A549 (cell line): ENCODE data around the gene MADD. TPM values are rescaled to one million over a fixed set of nuclear protein-coding genes. Genes with fewer than 3 reads are reported as not detected.

Experiments used
- ATAC-seq, 2 experiments: fragments of 200-7000 bp in 1 of 2; fragments of >200 bp in 1 of 2; cut with Nextera tagmentation in 1 of 2; cut with Tn5 transposase in 1 of 2; 3 replicates each; pipeline versions ENCODE4 v1.8.0 to v1.9.1; 2018 to 2020; ENCODE audit warnings: mild to moderate bottlenecking in 1 of 2, moderate library complexity in 1 of 2
- CTCF ChIA-PET: fragments of 300-600 bp; sonication (Branson Sonifier 250); formaldehyde crosslinking; extraction: SDS; loops from one replicate; lab custom pipeline; 2021; ENCODE audit warnings: antibody characterized with exemption, inconsistent platforms; lab: Yijun Ruan, JAX
- POLR2A ChIA-PET: fragments of 350-600 bp; formaldehyde crosslinking; extraction: SDS; loops from one replicate; lab custom pipeline; 2021; ENCODE audit warnings: antibody characterized with exemption, inconsistent platforms; lab: Yijun Ruan, JAX
- DNase-seq, 2 experiments: peaks; one replicate each; pipeline versions ENCODE4 v3.0.0 to v3.0.0-alpha.2; 2011 to 2016; ENCODE audit warnings: low read depth in 1 of 2, low spot score in 1 of 2
- FAIRE-seq: peaks from 2 replicates; lab custom pipeline; 2011; peaks lifted over from hg19 to GRCh38; lab: Jason Lieb, UNC
- H3K27ac ChIP-seq, 2 experiments: fragments of >200 bp; sonication (Bioruptor Twin); formaldehyde crosslinking; 3 replicates each; pipeline ENCODE4 v1.5.1; 2016 to 2017
- H3K4me1 ChIP-seq: fragments of >200 bp; sonication (Bioruptor Twin); formaldehyde crosslinking; 3 replicates; pipeline ENCODE4 v1.6.1; 2016
- H3K4me2 ChIP-seq: fragments of >200 bp; sonication (Bioruptor Twin); formaldehyde crosslinking; 3 replicates; pipeline ENCODE4 v1.6.1; 2016
- H3K4me3 ChIP-seq: fragments of >200 bp; sonication (Bioruptor Twin); formaldehyde crosslinking; 3 replicates; pipeline ENCODE4 v1.5.1; 2016
- H3K9me3 ChIP-seq: fragments of >200 bp; sonication (Bioruptor Twin); formaldehyde crosslinking; 3 replicates; pipeline ENCODE4 v1.6.1; 2016
- BHLHE40 ChIP-seq: IDR thresholded peaks from 2 replicates; pipeline ENCODE4 v1.6.1; 2012; ENCODE audit warnings: low read depth, low read length, inconsistent platforms
- CEBPB ChIP-seq, 2 experiments: fragments of >200 bp in 1 of 2; sonication (Bioruptor Twin) in 1 of 2; formaldehyde crosslinking in 1 of 2; IDR thresholded peaks; 2 replicates each; pipeline ENCODE4 v1.6.1; 2012 to 2016
- CHD4 ChIP-seq: fragments of 200-600 bp; sonication (generic); IDR thresholded peaks from 2 replicates; pipeline ENCODE4 v1.6.1; 2016; ENCODE audit warnings: antibody characterized with exemption, mild to moderate bottlenecking, borderline replicate concordance
- E2F6 ChIP-seq: IDR thresholded peaks from 2 replicates; pipeline ENCODE4 v1.6.1; 2012; ENCODE audit warnings: low read depth, borderline replicate concordance
- EHF ChIP-seq: fragments of 250-450 bp; sonication (Bioruptor Pico); IDR thresholded peaks from 2 replicates; pipeline ENCODE4 v1.5.0; 2020; ENCODE audit warnings: mild to moderate bottlenecking
- EP300 ChIP-seq, 2 experiments: fragments of >200 bp; sonication (Bioruptor Twin); formaldehyde crosslinking; IDR thresholded peaks; 2 replicates in 1 of 2; 3 replicates in 1 of 2; pipeline ENCODE4 v1.6.1; 2016 to 2017
- FOSB ChIP-seq: fragments of 250-450 bp; sonication (Bioruptor Pico); IDR thresholded peaks from 2 replicates; pipeline ENCODE4 v1.5.0; 2020; ENCODE audit warnings: mild to moderate bottlenecking, moderate library complexity
- FOSL2 ChIP-seq, 2 experiments: fragments of 450-650 bp in 1 of 2; fragments of >200 bp in 1 of 2; sonication (Bioruptor Twin) in 1 of 2; formaldehyde crosslinking; IDR thresholded peaks; 2 replicates each; pipeline versions ENCODE4 v1.5.0 to v1.6.1; 2016 to 2020; ENCODE audit warnings: mild to moderate bottlenecking in 1 of 2, moderate library complexity in 1 of 2
- FOXS1 ChIP-seq: fragments of 250-450 bp; sonication (Bioruptor Pico); IDR thresholded peaks from 2 replicates; pipeline ENCODE4 v1.5.0; 2020; ENCODE audit warnings: mild to moderate bottlenecking, moderate library complexity
- HDAC2 ChIP-seq: fragments of 200-600 bp; sonication (generic); IDR thresholded peaks from 2 replicates; pipeline ENCODE4 v1.6.1; 2016
- HOXA7 ChIP-seq: fragments of 250-450 bp; sonication (Bioruptor Pico); IDR thresholded peaks from 2 replicates; pipeline ENCODE4 v1.5.0; 2020; ENCODE audit warnings: mild to moderate bottlenecking, moderate library complexity
- HOXB5 ChIP-seq: fragments of 250-450 bp; sonication (Bioruptor Pico); IDR thresholded peaks from 2 replicates; pipeline ENCODE4 v1.5.0; 2020; ENCODE audit warnings: mild to moderate bottlenecking, moderate library complexity
- MAZ ChIP-seq: fragments of 150-350 bp; IDR thresholded peaks from 2 replicates; pipeline ENCODE4 v1.6.1; 2014; ENCODE audit warnings: antibody characterized with exemption, low read depth, low read length, borderline replicate concordance
- MYC ChIP-seq: IDR thresholded peaks from 2 replicates; pipeline ENCODE4 v1.6.1; 2012; ENCODE audit warnings: mild to moderate bottlenecking, inconsistent platforms, low read length, improper control_type of control experiment, borderline replicate concordance
- NPAS2 ChIP-seq: fragments of 250-450 bp; sonication (Bioruptor Pico); IDR thresholded peaks from 2 replicates; pipeline ENCODE4 v1.8.0; 2022; ENCODE audit warnings: mild to moderate bottlenecking, moderate library complexity, borderline replicate concordance
- POLR2AphosphoS2 ChIP-seq: conservative IDR thresholded peaks from 2 replicates; pipeline ENCODE4 v1.6.1; 2012; ENCODE audit warnings: low read length, improper control_type of control experiment, inconsistent platforms
- RAD21 ChIP-seq, 2 experiments: fragments of >200 bp in 1 of 2; sonication (Bioruptor Twin) in 1 of 2; formaldehyde crosslinking in 1 of 2; IDR thresholded peaks in 1 of 2; conservative IDR thresholded peaks in 1 of 2; 2 replicates in 1 of 2; 3 replicates in 1 of 2; pipeline ENCODE4 v1.6.1; 2012 to 2018; ENCODE audit warnings: inconsistent platforms in 1 of 2
- RCOR1 ChIP-seq: fragments of 150-350 bp; IDR thresholded peaks from 2 replicates; pipeline ENCODE4 v1.6.1; 2014; ENCODE audit warnings: antibody characterized with exemption, low read length, low read depth
- RFX5 ChIP-seq: fragments of 450-650 bp; IDR thresholded peaks from 2 replicates; pipeline ENCODE4 v1.7.1; 2014; ENCODE audit warnings: antibody characterized with exemption, mild to moderate bottlenecking, moderate library complexity
- SMC3 ChIP-seq: fragments of >200 bp; sonication (Bioruptor Twin); formaldehyde crosslinking; IDR thresholded peaks from 3 replicates; pipeline ENCODE4 v1.6.1; 2018; ENCODE audit warnings: inconsistent platforms
- SREBF2 ChIP-seq: fragments of 450-650 bp; IDR thresholded peaks from 2 replicates; pipeline ENCODE4 v1.6.1; 2014; ENCODE audit warnings: mild to moderate bottlenecking, moderate library complexity
- WGBS: methylation state at CpG from one replicate; pipeline ENCODE4 v1.1.6; 2017; ENCODE audit errors: missing lambda C conversion rate; 5-methylcytosine and 5-hydroxymethylcytosine counted together
- polyA plus RNA-seq, 4 experiments: library from polyadenylated mRNA; depleted of rRNA in 3 of 4; stranded (reverse); fragments of >200 nt; fragmentation: RNase III in 1 of 4; extraction: RNeasy Plus Mini Kit Qiagen cat#74134 plus additional on column Dnase treatment in 1 of 4; gene quantifications; 2 replicates in 3 of 4; 3 replicates in 1 of 4; pipeline ENCODE4 v1.2.3, GENCODE V29; 2011 to 2017
- TF ChIP-seq, protein P1 (sequence below): IDR thresholded peaks from 2 replicates; pipeline ENCODE4 v1.6.1; 2012
- TF ChIP-seq, protein P2 (sequence below): fragments of >200 bp; sonication (Bioruptor Twin); formaldehyde crosslinking; IDR thresholded peaks from 3 replicates; pipeline ENCODE4 v1.5.1; 2016

Gene MADD
- polyA plus RNA-seq, 2 of the 4 experiments (the other 2 are of a cell fraction), result 16.7 to 25.2 TPM

DNA sequence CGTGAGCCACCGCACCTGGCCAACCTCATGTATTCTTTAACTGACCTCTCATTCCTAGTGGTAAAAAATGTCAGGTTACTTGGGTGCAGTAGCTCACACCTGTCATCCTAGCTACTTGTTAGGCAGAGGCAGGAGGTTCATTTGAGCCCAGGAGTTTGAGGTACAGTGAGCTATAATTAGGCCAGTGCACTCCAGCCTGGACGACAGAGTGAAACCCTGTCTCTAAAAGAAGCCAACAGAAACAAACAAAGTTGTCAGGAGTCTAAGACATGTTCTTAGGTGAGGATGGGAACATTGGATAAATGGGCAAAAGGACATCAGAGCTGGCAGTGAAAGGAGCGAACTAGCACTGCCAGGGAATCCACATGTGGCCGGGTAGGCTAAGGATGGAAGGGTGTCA is 18.1 kb downstream of the MADD start (continued):
- TF ChIP-seq NPAS2 (CRISPR knock-in tag) (no peak), FOSB (no peak), E2F6 (no peak), HDAC2 (no peak)

DNA sequence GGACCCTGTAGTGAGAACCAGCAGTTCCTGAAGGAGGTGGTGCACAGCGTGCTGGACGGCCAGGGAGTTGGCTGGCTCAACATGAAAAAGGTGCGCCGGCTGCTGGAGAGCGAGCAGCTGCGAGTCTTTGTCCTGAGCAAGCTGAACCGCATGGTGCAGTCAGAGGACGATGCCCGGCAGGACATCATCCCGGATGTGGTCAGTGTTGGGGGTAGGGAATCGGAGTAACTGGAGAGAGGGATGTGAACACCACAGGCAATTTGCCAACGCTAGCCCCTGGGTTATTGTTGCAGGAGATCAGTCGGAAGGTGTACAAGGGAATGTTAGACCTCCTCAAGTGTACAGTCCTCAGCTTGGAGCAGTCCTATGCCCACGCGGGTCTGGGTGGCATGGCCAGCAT is 19.9 kb downstream of the MADD start:
- Histone ChIP-seq H3K4me3 (no peak overlapping the region), H3K9me3 (no peaks in the 10 kb centered on the region), H3K4me2 (no peak overlapping the region), H3K4me1 (no peaks in the 10 kb centered on the region), H3K27ac (no peak overlapping the region)
- TF ChIP-seq, protein P1, sequence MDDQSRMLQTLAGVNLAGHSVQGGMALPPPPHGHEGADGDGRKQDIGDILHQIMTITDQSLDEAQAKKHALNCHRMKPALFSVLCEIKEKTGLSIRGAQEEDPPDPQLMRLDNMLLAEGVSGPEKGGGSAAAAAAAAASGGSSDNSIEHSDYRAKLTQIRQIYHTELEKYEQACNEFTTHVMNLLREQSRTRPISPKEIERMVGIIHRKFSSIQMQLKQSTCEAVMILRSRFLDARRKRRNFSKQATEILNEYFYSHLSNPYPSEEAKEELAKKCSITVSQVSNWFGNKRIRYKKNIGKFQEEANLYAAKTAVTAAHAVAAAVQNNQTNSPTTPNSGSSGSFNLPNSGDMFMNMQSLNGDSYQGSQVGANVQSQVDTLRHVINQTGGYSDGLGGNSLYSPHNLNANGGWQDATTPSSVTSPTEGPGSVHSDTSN, result no peak
- TF ChIP-seq BHLHE40, result no peak
- no peak for TF ChIP-seq MAZ
- no peak for TF ChIP-seq RFX5
- TF ChIP-seq HOXB5 (CRISPR knock-in tag), result no peak
- TF ChIP-seq RCOR1, result no peak
- no peak for TF ChIP-seq EHF
- no peak for TF ChIP-seq FOXS1
- TF ChIP-seq, protein P2, sequence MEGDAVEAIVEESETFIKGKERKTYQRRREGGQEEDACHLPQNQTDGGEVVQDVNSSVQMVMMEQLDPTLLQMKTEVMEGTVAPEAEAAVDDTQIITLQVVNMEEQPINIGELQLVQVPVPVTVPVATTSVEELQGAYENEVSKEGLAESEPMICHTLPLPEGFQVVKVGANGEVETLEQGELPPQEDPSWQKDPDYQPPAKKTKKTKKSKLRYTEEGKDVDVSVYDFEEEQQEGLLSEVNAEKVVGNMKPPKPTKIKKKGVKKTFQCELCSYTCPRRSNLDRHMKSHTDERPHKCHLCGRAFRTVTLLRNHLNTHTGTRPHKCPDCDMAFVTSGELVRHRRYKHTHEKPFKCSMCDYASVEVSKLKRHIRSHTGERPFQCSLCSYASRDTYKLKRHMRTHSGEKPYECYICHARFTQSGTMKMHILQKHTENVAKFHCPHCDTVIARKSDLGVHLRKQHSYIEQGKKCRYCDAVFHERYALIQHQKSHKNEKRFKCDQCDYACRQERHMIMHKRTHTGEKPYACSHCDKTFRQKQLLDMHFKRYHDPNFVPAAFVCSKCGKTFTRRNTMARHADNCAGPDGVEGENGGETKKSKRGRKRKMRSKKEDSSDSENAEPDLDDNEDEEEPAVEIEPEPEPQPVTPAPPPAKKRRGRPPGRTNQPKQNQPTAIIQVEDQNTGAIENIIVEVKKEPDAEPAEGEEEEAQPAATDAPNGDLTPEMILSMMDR, result no peak
- TF ChIP-seq FOSL2 (IDR thresholded peaks at IDR 0.05), result no peak
- no peak for TF ChIP-seq FOSL2 (CRISPR knock-in tag; IDR thresholded peaks at IDR 0.05)
- no peak for TF ChIP-seq POLR2AphosphoS2
- no peak for TF ChIP-seq NPAS2 (CRISPR knock-in tag)
- no peak for TF ChIP-seq HOXA7
- TF ChIP-seq EP300 (IDR thresholded peaks at IDR 0.05), result no peak
- no peak for TF ChIP-seq CHD4
- no peak for TF ChIP-seq SREBF2
- TF ChIP-seq CEBPB (IDR thresholded peaks at IDR 0.05), result no peak
- TF ChIP-seq MYC, result no peak
- no peak for TF ChIP-seq RAD21 (conservative IDR thresholded peaks at IDR 0.05 in 1 of 2, IDR thresholded peaks at IDR 0.05 in 1 of 2)
- ATAC-seq, result peak in 1 of 2 experiments; percentile 30; a peak in 1 of 6 replicates
- DNase-seq, result no peak
- no peak for FAIRE-seq
- CTCF ChIA-PET, result interaction anchor here (0.5 to 2.7 kb wide), 9 partner anchors 9 to 384 kb away, joined by 3 to 10 read pairs (median 4); no protein-coding TSS in a partner anchor
- 93% methylated on average over 15 of the region's 15 CpGs for WGBS
- POLR2A ChIA-PET, result no interaction called here

DNA sequence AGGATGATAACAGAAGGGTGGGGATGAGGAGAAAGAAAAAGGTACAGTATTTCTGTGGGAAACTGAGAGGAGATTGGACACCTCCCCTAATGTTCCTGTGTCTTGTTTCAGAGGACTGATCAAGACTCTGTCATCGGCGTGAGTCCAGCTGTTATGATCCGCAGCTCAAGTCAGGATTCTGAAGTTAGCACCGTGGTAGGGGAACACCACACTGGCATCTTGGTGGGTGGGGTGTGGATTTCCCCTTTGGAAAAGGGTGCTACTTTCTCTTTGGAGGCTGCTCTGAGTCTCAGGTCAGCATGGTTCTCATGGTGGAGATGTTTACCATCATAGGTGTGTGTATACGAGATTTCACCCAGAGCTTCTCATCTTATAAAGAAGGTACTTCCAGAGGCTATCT is 25.5 kb downstream of the MADD start:
- no peaks in the 10 kb centered on the region for H3K4me1 ChIP-seq
- no peak overlapping the region for H3K27ac ChIP-seq
- no peak overlapping the region for H3K4me3 ChIP-seq
- CTCF ChIA-PET, result interaction anchor here (0.7 to 1.8 kb wide), 5 partner anchors 9 to 60 kb away, joined by 3 to 5 read pairs (median 3); no protein-coding TSS in a partner anchor
- no peak for FAIRE-seq
- peaks cover 17% of the 10 kb centered on the region for H3K9me3 ChIP-seq
- POLR2A ChIA-PET, result interaction anchor here (0.6 kb wide), 1 partner anchor 16 kb away, joined by 5 read pairs; no protein-coding TSS in a partner anchor
- DNase-seq, result no peak
- ATAC-seq, result no peak
- WGBS, result 94% methylated on average over 5 of the region's 5 CpGs
- H3K4me2 ChIP-seq, result no peak overlapping the region
- TF ChIP-seq EHF (no peak), SMC3 (no peak)
